Colonic mucosa (tissue), 4 donors: ENCODE data around the gene HHAT. TPM values are rescaled to one million over a fixed set of nuclear protein-coding genes. Genes with fewer than 3 reads are reported as not detected.
"Not testable (repeated sequence)": the region's sequence is repeated elsewhere in the genome, so short reads cannot be mapped to it uniquely, and the experiment has no call there.

ENCODE experiments used
- DNase-seq: peaks from one replicate; pipeline ENCODE4 v3.0.0-alpha.2; 2020
- H3K27ac ChIP-seq: fragments of 200-600 bp; one replicate; pipeline ENCODE4 v1.8.0; 2021
- H3K27me3 ChIP-seq: fragments of 200-600 bp; one replicate; pipeline ENCODE4 v1.8.0; 2021
- H3K36me3 ChIP-seq: fragments of 200-600 bp; one replicate; pipeline ENCODE4 v1.8.0; 2021
- H3K4me1 ChIP-seq: fragments of 200-600 bp; one replicate; pipeline ENCODE4 v1.8.0; 2021; ENCODE audit warnings: mild to moderate bottlenecking
- H3K4me3 ChIP-seq: fragments of 200-600 bp; one replicate; pipeline ENCODE4 v1.8.0; 2021
- H3K9ac ChIP-seq, 2 donors: one replicate each; pipeline ENCODE4 v1.7.0; 2013; ENCODE audit warnings: control low read depth in 2 of 2, low read depth in 2 of 2, low read length in 2 of 2
- H3K9me3 ChIP-seq: fragments of 200-600 bp; one replicate; pipeline ENCODE4 v1.8.0; 2021
- intact Hi-C: fragments of 100-400 bp; cut with DNase I; formaldehyde crosslinking; loops from one replicate; pipeline ENCODE4 v1.14.1; 2022
- total RNA-seq, 2 donors: library from RNA; stranded (reverse); fragmentation: NEBNext Ultra II Directional in 1 of 2; extraction: Animal tissue kit (Norgen Biotek cat#: 25700) in 1 of 2; gene quantifications; one replicate each; pipeline ENCODE4 v1.2.1, GENCODE V29; 2021
- TF ChIP-seq, protein P1 (sequence below): fragments of 200-600 bp; IDR thresholded peaks from one replicate; pipeline ENCODE4 v1.8.0; 2022; ENCODE audit warnings: antibody characterized with exemption, mild to moderate bottlenecking
- donor health status: healthy.
- donor health status: DM: no; HTN: no; CAD: no.
- donor health status: DM: no; HTN: no; CAD: no.

HHAT gene
- total RNA-seq, 2 donors from 2014 or later = 3.2 to 4.9 TPM

- no peak overlapping the region for H3K9ac ChIP-seq
- TF ChIP-seq, protein P1, sequence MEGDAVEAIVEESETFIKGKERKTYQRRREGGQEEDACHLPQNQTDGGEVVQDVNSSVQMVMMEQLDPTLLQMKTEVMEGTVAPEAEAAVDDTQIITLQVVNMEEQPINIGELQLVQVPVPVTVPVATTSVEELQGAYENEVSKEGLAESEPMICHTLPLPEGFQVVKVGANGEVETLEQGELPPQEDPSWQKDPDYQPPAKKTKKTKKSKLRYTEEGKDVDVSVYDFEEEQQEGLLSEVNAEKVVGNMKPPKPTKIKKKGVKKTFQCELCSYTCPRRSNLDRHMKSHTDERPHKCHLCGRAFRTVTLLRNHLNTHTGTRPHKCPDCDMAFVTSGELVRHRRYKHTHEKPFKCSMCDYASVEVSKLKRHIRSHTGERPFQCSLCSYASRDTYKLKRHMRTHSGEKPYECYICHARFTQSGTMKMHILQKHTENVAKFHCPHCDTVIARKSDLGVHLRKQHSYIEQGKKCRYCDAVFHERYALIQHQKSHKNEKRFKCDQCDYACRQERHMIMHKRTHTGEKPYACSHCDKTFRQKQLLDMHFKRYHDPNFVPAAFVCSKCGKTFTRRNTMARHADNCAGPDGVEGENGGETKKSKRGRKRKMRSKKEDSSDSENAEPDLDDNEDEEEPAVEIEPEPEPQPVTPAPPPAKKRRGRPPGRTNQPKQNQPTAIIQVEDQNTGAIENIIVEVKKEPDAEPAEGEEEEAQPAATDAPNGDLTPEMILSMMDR = no peak
- no peaks in the 10 kb centered on the region for H3K4me1 ChIP-seq
- no peak for DNase-seq
- H3K27me3 ChIP-seq = no peaks in the 10 kb centered on the region
- intact Hi-C loops = no loop called here
- H3K36me3 ChIP-seq = no peaks in the 10 kb centered on the region
- no peak overlapping the region for H3K4me3 ChIP-seq
- no peak overlapping the region for H3K27ac ChIP-seq
- no peaks in the 10 kb centered on the region for H3K9me3 ChIP-seq
Observed at GRCh38 chr1:210416681-210417080, 88.0 kb downstream of the HHAT start.

GRCh38 chr1:210417881-210418280, 89.2 kb downstream of the HHAT start:
- DNase-seq = no peak
- TF ChIP-seq, protein P1 = no peak
- no peak overlapping the region for H3K4me3 ChIP-seq
- H3K27ac ChIP-seq = no peak overlapping the region
- H3K9me3 ChIP-seq = no peaks in the 10 kb centered on the region
- no peaks in the 10 kb centered on the region for H3K36me3 ChIP-seq
- intact Hi-C loops = no loop called here
- H3K9ac ChIP-seq = no peak overlapping the region
- no peaks in the 10 kb centered on the region for H3K27me3 ChIP-seq
- no peaks in the 10 kb centered on the region for H3K4me1 ChIP-seq

DNA sequence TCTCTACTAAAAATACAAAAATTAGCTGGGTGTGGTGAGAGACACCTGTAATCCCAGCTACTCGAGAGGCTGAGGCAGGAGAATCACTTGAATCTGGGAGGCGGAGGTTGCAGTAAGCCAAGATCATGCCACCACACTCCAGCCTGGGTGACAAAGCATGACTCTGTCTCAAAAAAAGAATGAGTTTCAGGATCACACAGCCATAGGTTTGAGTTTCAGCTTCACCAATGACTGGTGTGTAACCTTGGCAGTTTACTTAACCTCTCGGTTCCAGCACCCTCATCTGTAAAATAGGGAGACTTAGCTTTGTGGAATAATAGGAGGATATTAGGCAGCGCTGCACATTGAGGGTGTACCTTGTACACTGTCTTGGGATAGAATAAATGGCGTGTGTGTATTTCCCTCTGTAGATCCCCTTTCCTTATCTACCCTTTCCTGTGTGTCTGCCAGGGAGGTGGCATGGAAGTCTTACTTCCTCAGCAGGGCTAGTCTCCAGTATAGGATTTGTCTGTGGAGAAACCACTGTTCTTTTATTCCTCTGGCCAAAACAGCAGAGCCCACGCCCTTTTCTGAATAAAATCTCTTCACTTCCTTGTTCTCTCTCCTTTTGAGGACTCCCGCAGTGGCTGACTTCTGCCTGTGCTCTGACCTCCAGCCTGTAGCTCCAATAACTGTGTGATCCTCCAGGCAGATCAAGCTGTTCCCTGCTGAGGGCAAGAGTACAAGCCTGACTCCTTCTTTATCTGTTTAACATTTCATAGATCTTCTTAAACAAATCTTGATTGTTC, 90.4 kb downstream of the HHAT start:
- Histone ChIP-seq H3K4me3 (no peak overlapping the region), H3K9ac (no peak overlapping the region), H3K27me3 (no peaks in the 10 kb centered on the region), H3K27ac (peak overlapping the region; percentile 14), H3K36me3 (no peaks in the 10 kb centered on the region), H3K4me1 (no peaks in the 10 kb centered on the region), H3K9me3 (no peaks in the 10 kb centered on the region)
- TF ChIP-seq, protein P1 = no peak
- peak; percentile 23 for DNase-seq
- intact Hi-C loops = no loop called here

DNA sequence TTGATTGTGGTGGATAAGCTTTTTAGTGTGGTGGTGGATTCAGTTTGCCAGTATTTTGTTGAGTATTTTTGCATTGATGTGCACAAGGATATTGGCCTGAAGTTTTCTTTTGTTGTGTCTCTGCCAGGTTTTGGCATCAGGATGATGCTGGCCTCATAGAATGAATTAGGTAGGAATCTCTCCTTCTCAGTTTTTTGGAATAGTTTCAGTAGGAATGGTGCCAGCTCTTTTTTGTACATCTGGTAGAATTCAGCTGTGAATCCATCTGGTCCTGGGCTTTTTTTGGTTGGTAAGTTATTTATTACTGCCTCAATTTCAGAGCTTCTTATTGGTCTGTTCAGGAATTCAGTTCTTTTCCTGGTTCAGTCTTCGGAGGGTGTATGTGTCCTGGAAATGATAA, 98.0 kb downstream of the HHAT start:
- H3K36me3 ChIP-seq, H3K9me3 ChIP-seq, H3K4me3 ChIP-seq, H3K4me1 ChIP-seq, H3K27ac ChIP-seq, H3K9ac ChIP-seq, intact Hi-C loops, H3K27me3 ChIP-seq, DNase-seq: not testable (repeated sequence)

DNA sequence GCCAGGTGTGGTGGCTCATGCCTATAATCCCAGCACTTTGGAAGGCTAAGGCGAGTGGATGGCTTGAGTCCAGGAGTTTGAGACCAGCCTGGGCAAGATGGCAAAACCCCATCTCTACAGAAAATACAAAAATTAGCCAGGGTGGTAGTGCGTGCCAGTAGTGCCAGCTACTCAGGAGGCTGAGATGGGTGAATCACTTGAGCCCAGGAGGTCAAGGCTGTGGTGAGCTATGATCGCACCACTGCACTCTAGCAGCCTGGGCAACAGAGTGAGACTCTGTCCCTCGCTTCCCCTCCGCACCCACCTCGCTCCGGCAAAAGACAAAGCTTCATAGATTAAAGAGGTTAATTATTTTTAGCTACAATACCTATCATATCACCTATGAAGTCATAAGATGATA, 100.0 kb downstream of the HHAT start:
- Histone ChIP-seq H3K4me1 (no peaks in the 10 kb centered on the region), H3K27me3 (no peaks in the 10 kb centered on the region), H3K9ac (no peak overlapping the region), H3K27ac (no peak overlapping the region), H3K9me3 (no peaks in the 10 kb centered on the region), H3K36me3 (no peaks in the 10 kb centered on the region), H3K4me3 (no peak overlapping the region)
- TF ChIP-seq, protein P1 = no peak
- intact Hi-C loops = no loop called here
- no peak for DNase-seq

DNA sequence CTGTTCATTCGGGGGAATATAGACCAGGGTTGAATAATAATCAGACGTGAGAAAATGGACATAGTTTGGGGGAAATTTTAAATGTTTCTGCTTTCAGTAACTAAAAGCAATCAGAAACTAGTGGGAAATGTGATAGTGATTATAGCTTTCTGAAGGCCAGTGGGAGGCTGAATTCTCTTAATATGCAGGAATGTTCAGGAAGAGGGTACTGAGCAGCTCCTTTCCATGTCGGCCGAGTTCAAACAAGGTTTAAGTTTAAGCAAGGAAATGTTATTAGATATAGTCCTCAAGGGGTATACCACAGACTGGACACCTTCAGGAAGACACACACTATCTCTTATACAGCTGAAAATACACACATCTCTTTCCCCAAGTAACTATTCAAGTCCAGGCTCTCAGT, 105.5 kb downstream of the HHAT start:
- no peak for DNase-seq
- Histone ChIP-seq H3K9ac (no peak overlapping the region), H3K4me1 (no peaks in the 10 kb centered on the region), H3K36me3 (no peaks in the 10 kb centered on the region), H3K9me3 (no peaks in the 10 kb centered on the region), H3K27ac (no peak overlapping the region), H3K27me3 (no peaks in the 10 kb centered on the region), H3K4me3 (no peak overlapping the region)
- TF ChIP-seq, protein P1 = no peak
- intact Hi-C loops = no loop called here
